GM23338 (cell line): Measurements from ENCODE around the gene FANCB. TPM values are rescaled to one million over a fixed set of nuclear protein-coding genes. Genes with fewer than 3 reads are reported as not detected.

ENCODE experiments used
- ATAC-seq: fragments of 200-7000 bp; cut with Tn5 transposase; 3 replicates; pipeline ENCODE4 v1.9.1; 2020
- DNase-seq: peaks from one replicate; pipeline ENCODE4 v3.0.0-alpha.2; 2015; ENCODE audit warnings: low spot score
- H2AFZ ChIP-seq: fragments of 200-600 bp; sonication (generic); 2 replicates; pipeline ENCODE4 v1.8.0; 2016; ENCODE audit warnings: antibody characterized with exemption, mild to moderate bottlenecking, moderate library complexity
- H3F3A ChIP-seq: fragments of 200-600 bp; sonication (generic); replicated peaks from 2 replicates; pipeline ENCODE4 v1.8.0; 2017; ENCODE audit warnings: antibody characterized with exemption, mixed run types, low read depth
- H3K27ac ChIP-seq: fragments of 200-600 bp; sonication (generic); 2 replicates; pipeline ENCODE4 v1.6.1; 2016; ENCODE audit warnings: low read depth
- H3K27me3 ChIP-seq: fragments of 200-600 bp; sonication (generic); 2 replicates; pipeline ENCODE4 v1.8.0; 2016; ENCODE audit warnings: mild to moderate bottlenecking, mixed run types, moderate library complexity; ENCODE audit not compliant: insufficient read depth
- H3K36me3 ChIP-seq: fragments of 200-600 bp; sonication (generic); 2 replicates; pipeline ENCODE4 v1.8.0; 2016; ENCODE audit warnings: mild to moderate bottlenecking; ENCODE audit not compliant: insufficient read depth
- H3K4me1 ChIP-seq: fragments of 200-600 bp; sonication (generic); 2 replicates; pipeline ENCODE4 v1.8.0; 2016; ENCODE audit warnings: mild to moderate bottlenecking, moderate library complexity; ENCODE audit not compliant: insufficient read depth
- H3K4me2 ChIP-seq: fragments of 200-600 bp; sonication (generic); 2 replicates; pipeline ENCODE4 v1.7.1; 2017; ENCODE audit warnings: mixed run types
- H3K4me3 ChIP-seq: fragments of 200-600 bp; sonication (generic); 2 replicates; pipeline ENCODE4 v1.6.1; 2016; ENCODE audit warnings: mixed run types
- H3K79me2 ChIP-seq: fragments of 200-600 bp; sonication (generic); replicated peaks from 2 replicates; pipeline ENCODE4 v1.8.0; 2017; ENCODE audit warnings: mild to moderate bottlenecking; ENCODE audit not compliant: insufficient read depth
- H3K9me2 ChIP-seq: fragments of 200-600 bp; sonication (generic); 2 replicates; pipeline ENCODE4 v1.8.0; 2017; ENCODE audit not compliant: insufficient read depth
- H4K20me1 ChIP-seq: fragments of 200-600 bp; sonication (generic); replicated peaks from 2 replicates; pipeline ENCODE4 v1.8.0; 2017; ENCODE audit warnings: mild to moderate bottlenecking; ENCODE audit not compliant: insufficient read depth
- H3K27ac Mint-ChIP-seq: 2 replicates; pipeline ENCODE4 v1.8.0; 2020; ENCODE audit warnings: inconsistent platforms, mild to moderate bottlenecking, moderate library complexity, mixed read lengths
- H3K27me3 Mint-ChIP-seq: 3 replicates; pipeline ENCODE4 v1.8.0; 2022; ENCODE audit warnings: low read depth, mild to moderate bottlenecking, moderate library complexity, mixed read lengths, inconsistent platforms; ENCODE audit not compliant: insufficient read depth, poor library complexity
- H3K36me3 Mint-ChIP-seq: 3 replicates; pipeline ENCODE4 v1.8.0; 2021; ENCODE audit warnings: low read depth, mild to moderate bottlenecking, inconsistent platforms, moderate library complexity, mixed read lengths
- H3K4me1 Mint-ChIP-seq: 3 replicates; pipeline ENCODE4 v1.8.0; 2020; ENCODE audit warnings: mild to moderate bottlenecking, inconsistent platforms, mixed read lengths
- H3K4me3 Mint-ChIP-seq: 3 replicates; pipeline ENCODE4 v1.8.0; 2021; ENCODE audit warnings: moderate library complexity, mild to moderate bottlenecking, inconsistent platforms, mixed read lengths
- H3K9me3 Mint-ChIP-seq: 3 replicates; pipeline ENCODE4 v1.8.0; 2020; ENCODE audit warnings: moderate library complexity, mild to moderate bottlenecking, inconsistent platforms, mixed read lengths
- CREB1 ChIP-seq: fragments of 250-450 bp; sonication (Bioruptor Pico); IDR thresholded peaks from 2 replicates; pipeline ENCODE4 v1.5.0; 2020; ENCODE audit warnings: low read depth, mild to moderate bottlenecking, moderate library complexity
- EZH2 ChIP-seq: fragments of 200-600 bp; sonication (generic); IDR thresholded peaks from one replicate; pipeline ENCODE4 v1.8.0; 2017; ENCODE audit warnings: antibody characterized with exemption, mild to moderate bottlenecking, low read depth; ENCODE audit not compliant: unreplicated experiment
- JUNB ChIP-seq: IDR thresholded peaks from one replicate; pipeline ENCODE4 v1.6.1; 2016; ENCODE audit warnings: antibody characterized with exemption; ENCODE audit not compliant: unreplicated experiment
- POLR2AphosphoS5 ChIP-seq: IDR thresholded peaks from 2 replicates; pipeline ENCODE4 v1.6.1; 2016; ENCODE audit warnings: antibody characterized with exemption, low read depth
- ZNF331 ChIP-seq: fragments of 250-450 bp; sonication (Bioruptor Pico); IDR thresholded peaks from 2 replicates; pipeline ENCODE4 v1.5.0; 2020; ENCODE audit warnings: low read depth, mild to moderate bottlenecking, moderate library complexity
- polyA plus RNA-seq: library from polyadenylated mRNA; unstranded; fragments of >200 nt; fragmentation: Nextera tagmentation; extraction: Ambion mirVana; gene quantifications from 2 replicates; pipeline ENCODE4 v1.2.1, GENCODE V29; 2016
- total RNA-seq: library from RNA; depleted of rRNA; stranded (reverse); fragments of >200 nt; shearing (Covaris generic); gene quantifications from 2 replicates; pipeline ENCODE4 v1.2.3, GENCODE V29; 2014
- TF ChIP-seq, protein P1 (sequence below): fragments of 250-450 bp; sonication (Bioruptor Pico); IDR thresholded peaks from 2 replicates; pipeline ENCODE4 v1.5.0; 2020; ENCODE audit warnings: mild to moderate bottlenecking, moderate library complexity
- TF ChIP-seq, protein P2 (sequence below), 2 experiments: fragments of 200-600 bp in 1 of 2; sonication (generic) in 1 of 2; conservative IDR thresholded peaks; 2 replicates each; pipeline versions ENCODE4 v1.5.1 to v1.6.1; 2016 to 2017; ENCODE audit warnings: antibody characterized with exemption in 2 of 2, low read depth in 2 of 2, mild to moderate bottlenecking in 2 of 2, moderate library complexity in 1 of 2

FANCB gene
- total and polyA plus RNA-seq, 2 experiments from 2014 or later, result 16.2 to 16.8 TPM

DNA sequence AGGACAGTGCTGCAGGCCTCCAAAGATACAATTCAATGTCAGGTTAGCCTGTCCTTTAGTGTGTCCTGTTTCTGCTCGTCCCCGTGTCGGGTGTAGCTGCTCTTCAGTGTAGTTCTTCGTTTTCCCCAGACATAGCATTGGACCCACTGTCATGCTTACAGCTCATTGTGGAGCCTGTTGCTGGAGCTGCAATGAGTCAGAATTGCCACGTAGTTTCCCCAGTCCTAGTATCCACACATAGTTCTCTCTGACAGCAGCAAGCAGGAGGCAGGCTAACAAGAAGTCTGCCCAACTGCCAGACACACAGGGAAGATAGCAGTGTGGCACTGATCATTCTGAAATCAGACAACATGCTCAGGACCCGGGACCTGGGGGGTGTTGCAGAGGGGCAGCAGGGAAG lies 49.6 kb upstream of the FANCB start (continued):
- TF ChIP-seq, protein P1, sequence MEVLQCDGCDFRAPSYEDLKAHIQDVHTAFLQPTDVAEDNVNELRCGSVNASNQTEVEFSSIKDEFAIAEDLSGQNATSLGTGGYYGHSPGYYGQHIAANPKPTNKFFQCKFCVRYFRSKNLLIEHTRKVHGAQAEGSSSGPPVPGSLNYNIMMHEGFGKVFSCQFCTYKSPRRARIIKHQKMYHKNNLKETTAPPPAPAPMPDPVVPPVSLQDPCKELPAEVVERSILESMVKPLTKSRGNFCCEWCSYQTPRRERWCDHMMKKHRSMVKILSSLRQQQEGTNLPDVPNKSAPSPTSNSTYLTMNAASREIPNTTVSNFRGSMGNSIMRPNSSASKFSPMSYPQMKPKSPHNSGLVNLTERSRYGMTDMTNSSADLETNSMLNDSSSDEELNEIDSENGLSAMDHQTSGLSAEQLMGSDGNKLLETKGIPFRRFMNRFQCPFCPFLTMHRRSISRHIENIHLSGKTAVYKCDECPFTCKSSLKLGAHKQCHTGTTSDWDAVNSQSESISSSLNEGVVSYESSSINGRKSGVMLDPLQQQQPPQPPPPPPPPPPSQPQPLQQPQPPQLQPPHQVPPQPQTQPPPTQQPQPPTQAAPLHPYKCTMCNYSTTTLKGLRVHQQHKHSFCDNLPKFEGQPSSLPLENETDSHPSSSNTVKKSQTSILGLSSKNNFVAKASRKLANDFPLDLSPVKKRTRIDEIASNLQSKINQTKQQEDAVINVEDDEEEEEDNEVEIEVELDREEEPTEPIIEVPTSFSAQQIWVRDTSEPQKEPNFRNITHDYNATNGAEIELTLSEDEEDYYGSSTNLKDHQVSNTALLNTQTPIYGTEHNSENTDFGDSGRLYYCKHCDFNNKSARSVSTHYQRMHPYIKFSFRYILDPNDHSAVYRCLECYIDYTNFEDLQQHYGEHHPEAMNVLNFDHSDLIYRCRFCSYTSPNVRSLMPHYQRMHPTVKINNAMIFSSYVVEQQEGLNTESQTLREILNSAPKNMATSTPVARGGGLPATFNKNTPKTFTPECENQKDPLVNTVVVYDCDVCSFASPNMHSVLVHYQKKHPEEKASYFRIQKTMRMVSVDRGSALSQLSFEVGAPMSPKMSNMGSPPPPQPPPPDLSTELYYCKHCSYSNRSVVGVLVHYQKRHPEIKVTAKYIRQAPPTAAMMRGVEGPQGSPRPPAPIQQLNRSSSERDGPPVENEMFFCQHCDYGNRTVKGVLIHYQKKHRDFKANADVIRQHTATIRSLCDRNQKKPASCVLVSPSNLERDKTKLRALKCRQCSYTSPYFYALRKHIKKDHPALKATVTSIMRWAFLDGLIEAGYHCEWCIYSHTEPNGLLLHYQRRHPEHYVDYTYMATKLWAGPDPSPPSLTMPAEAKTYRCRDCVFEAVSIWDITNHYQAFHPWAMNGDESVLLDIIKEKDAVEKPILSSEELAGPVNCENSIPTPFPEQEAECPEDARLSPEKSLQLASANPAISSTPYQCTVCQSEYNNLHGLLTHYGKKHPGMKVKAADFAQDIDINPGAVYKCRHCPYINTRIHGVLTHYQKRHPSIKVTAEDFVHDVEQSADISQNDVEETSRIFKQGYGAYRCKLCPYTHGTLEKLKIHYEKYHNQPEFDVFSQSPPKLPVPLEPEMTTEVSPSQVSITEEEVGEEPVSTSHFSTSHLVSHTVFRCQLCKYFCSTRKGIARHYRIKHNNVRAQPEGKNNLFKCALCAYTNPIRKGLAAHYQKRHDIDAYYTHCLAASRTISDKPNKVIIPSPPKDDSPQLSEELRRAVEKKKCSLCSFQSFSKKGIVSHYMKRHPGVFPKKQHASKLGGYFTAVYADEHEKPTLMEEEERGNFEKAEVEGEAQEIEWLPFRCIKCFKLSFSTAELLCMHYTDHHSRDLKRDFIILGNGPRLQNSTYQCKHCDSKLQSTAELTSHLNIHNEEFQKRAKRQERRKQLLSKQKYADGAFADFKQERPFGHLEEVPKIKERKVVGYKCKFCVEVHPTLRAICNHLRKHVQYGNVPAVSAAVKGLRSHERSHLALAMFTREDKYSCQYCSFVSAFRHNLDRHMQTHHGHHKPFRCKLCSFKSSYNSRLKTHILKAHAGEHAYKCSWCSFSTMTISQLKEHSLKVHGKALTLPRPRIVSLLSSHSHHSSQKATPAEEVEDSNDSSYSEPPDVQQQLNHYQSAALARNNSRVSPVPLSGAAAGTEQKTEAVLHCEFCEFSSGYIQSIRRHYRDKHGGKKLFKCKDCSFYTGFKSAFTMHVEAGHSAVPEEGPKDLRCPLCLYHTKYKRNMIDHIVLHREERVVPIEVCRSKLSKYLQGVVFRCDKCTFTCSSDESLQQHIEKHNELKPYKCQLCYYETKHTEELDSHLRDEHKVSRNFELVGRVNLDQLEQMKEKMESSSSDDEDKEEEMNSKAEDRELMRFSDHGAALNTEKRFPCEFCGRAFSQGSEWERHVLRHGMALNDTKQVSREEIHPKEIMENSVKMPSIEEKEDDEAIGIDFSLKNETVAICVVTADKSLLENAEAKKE (CRISPR knock-in tag), result no peak
- no peak for TF ChIP-seq JUNB
- TF ChIP-seq POLR2AphosphoS5, result no peak

DNA sequence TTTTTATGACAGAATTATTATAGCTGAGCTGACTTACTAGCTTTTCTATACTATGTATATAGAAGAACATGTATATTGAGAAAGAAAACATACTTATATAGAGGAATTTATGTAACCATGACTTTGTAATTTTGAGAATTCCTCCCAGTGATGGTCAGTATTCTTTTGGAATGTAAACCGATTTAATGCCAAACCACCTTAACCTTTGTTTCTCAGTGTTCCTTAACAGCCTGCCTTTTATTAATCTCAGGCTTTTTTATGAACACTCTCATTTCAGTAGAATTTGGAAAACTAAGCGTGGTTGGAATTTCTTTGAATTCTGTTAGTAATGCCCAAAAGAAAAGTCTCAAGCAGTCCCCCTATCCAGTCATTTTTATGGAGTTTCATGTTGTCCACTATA lies 47.3 kb upstream of the FANCB start:
- Histone ChIP-seq H3K27me3 (no peaks in the 10 kb centered on the region), H2AFZ (no peak overlapping the region), H3K9me2 (no peaks in the 10 kb centered on the region), H3K27ac (no peak overlapping the region), H3F3A (no peaks in the 10 kb centered on the region), H3K36me3 (no peaks in the 10 kb centered on the region; the same call in 1 of the 2 replicates), H3K4me1 (no peaks in the 10 kb centered on the region), H4K20me1 (no peaks in the 10 kb centered on the region), H3K4me2 (no peak overlapping the region), H3K79me2 (no peaks in the 10 kb centered on the region), H3K4me3 (no peak overlapping the region)
- no peak overlapping the region for H3K4me3 Mint-ChIP-seq
- no peaks in the 10 kb centered on the region for H3K27me3 Mint-ChIP-seq
- no peaks in the 10 kb centered on the region for H3K9me3 Mint-ChIP-seq
- H3K4me1 Mint-ChIP-seq, result 0 out of 3 replicates have a peak, but pooled peaks cover 2% of the 10 kb centered on the region
- H3K27ac Mint-ChIP-seq, result no peak overlapping the region
- peaks cover 15% of the 10 kb centered on the region for H3K36me3 Mint-ChIP-seq
- DNase-seq, result no peak
- no peak for ATAC-seq
- TF ChIP-seq EZH2 (no peak), JUNB (no peak), CREB1 (CRISPR knock-in tag) (no peak), ZNF331 (CRISPR knock-in tag) (no peak)
- TF ChIP-seq, protein P1 (CRISPR knock-in tag), result no peak
- TF ChIP-seq, protein P2, sequence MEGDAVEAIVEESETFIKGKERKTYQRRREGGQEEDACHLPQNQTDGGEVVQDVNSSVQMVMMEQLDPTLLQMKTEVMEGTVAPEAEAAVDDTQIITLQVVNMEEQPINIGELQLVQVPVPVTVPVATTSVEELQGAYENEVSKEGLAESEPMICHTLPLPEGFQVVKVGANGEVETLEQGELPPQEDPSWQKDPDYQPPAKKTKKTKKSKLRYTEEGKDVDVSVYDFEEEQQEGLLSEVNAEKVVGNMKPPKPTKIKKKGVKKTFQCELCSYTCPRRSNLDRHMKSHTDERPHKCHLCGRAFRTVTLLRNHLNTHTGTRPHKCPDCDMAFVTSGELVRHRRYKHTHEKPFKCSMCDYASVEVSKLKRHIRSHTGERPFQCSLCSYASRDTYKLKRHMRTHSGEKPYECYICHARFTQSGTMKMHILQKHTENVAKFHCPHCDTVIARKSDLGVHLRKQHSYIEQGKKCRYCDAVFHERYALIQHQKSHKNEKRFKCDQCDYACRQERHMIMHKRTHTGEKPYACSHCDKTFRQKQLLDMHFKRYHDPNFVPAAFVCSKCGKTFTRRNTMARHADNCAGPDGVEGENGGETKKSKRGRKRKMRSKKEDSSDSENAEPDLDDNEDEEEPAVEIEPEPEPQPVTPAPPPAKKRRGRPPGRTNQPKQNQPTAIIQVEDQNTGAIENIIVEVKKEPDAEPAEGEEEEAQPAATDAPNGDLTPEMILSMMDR (conservative IDR thresholded peaks at IDR 0.05; ENCODE audit: low read depth in 2 of 2), result no peak
